T-cell (primary cell): ENCODE data around the gene METTL16. TPM values are rescaled to one million over a fixed set of nuclear protein-coding genes. Genes with fewer than 3 reads are reported as not detected.

ENCODE experiments used
- ATAC-seq, 4 experiments: fragments of 200-7000 bp in 3 of 4; fragments of 150-1000 bp in 1 of 4; cut with Tn5 transposase; replicated peaks in 1 of 4; 1 replicate in 3 of 4; 2 replicates in 1 of 4; pipeline ENCODE4 v1.10.0; 2021; ENCODE audit warnings: moderate library complexity in 3 of 4, mild to moderate bottlenecking in 2 of 4, moderate number of reproducible peaks in 1 of 4
- CTCF ChIA-PET, 2 donors: fragments of 300-600 bp; sonication (Branson Sonifier 250); formaldehyde crosslinking; loops; one replicate each; lab custom pipeline; 2022; ENCODE audit warnings: antibody characterized with exemption in 2 of 2; lab: Charles Lee
- POLR2A ChIA-PET, 2 donors: fragments of 300-600 bp; sonication (Branson Sonifier 250); formaldehyde crosslinking; loops; one replicate each; lab custom pipeline; 2022; ENCODE audit warnings: antibody characterized with exemption in 2 of 2; lab: Charles Lee
- DNase-seq, 35 experiments: peaks; one replicate each; pipeline versions ENCODE4 v3.0.0 to v3.0.0-alpha.2; 2013 to 2023
- H3K27ac ChIP-seq: one replicate; pipeline ENCODE4 v1.5.1; 2013; ENCODE audit warnings: low read length
- H3K27me3 ChIP-seq, 2 experiments: replicated peaks in 1 of 2; 1 replicate in 1 of 2; 2 replicates in 1 of 2; pipeline versions ENCODE4 v1.6.1 to v1.7.0; 2013; ENCODE audit warnings: low read length in 1 of 2, mixed read lengths in 1 of 2; ENCODE audit not compliant: control insufficient read depth in 2 of 2, insufficient read depth in 2 of 2; ENCODE audit errors: extremely low read depth in 1 of 2
- H3K36me3 ChIP-seq, 2 donors: 1 replicate in 1 of 2; 2 replicates in 1 of 2; pipeline versions ENCODE4 v1.6.1 to v1.7.0; 2013; ENCODE audit warnings: low read length in 1 of 2; ENCODE audit not compliant: control insufficient read depth in 2 of 2, insufficient read depth in 1 of 2; ENCODE audit errors: extremely low read depth in 1 of 2
- H3K4me1 ChIP-seq, 2 experiments: 1 replicate in 1 of 2; 2 replicates in 1 of 2; pipeline versions ENCODE4 v1.6.1 to v1.7.0; 2013; ENCODE audit warnings: low read length in 2 of 2, mixed read lengths in 1 of 2; ENCODE audit not compliant: insufficient read depth in 2 of 2, control insufficient read depth in 1 of 2; ENCODE audit errors: extremely low read depth in 1 of 2
- H3K4me3 ChIP-seq, 2 donors: 1 replicate in 1 of 2; 2 replicates in 1 of 2; pipeline versions ENCODE4 v1.5.1 to v1.7.0; 2013; ENCODE audit warnings: mild to moderate bottlenecking in 2 of 2, low read length in 1 of 2, moderate library complexity in 1 of 2; ENCODE audit not compliant: control insufficient read depth in 1 of 2; ENCODE audit errors: extremely low read depth in 1 of 2
- H3K9me3 ChIP-seq: 2 replicates; pipeline ENCODE4 v1.7.0; 2013
- H3K27ac Mint-ChIP-seq, 2 donors: one replicate each; pipeline ENCODE4 v1.8.0; 2020 to 2021; ENCODE audit warnings: mild to moderate bottlenecking in 2 of 2, mixed read lengths in 2 of 2
- H3K27me3 Mint-ChIP-seq, 2 donors: one replicate each; pipeline ENCODE4 v1.8.0; 2021 to 2022; ENCODE audit warnings: mixed read lengths in 2 of 2
- H3K36me3 Mint-ChIP-seq: one replicate; pipeline ENCODE4 v1.8.0; 2021; ENCODE audit warnings: mixed read lengths
- H3K4me1 Mint-ChIP-seq, 3 donors: one replicate each; pipeline ENCODE4 v1.8.0; 2020 to 2022; ENCODE audit warnings: mixed read lengths in 3 of 3, mild to moderate bottlenecking in 1 of 3
- H3K4me3 Mint-ChIP-seq, 3 donors: one replicate each; pipeline ENCODE4 v1.8.0; 2020 to 2022; ENCODE audit warnings: mild to moderate bottlenecking in 3 of 3, mixed read lengths in 3 of 3, moderate library complexity in 3 of 3
- H3K9me3 Mint-ChIP-seq, 3 donors: one replicate each; pipeline ENCODE4 v1.8.0; 2020 to 2022; ENCODE audit warnings: mixed read lengths in 3 of 3
- WGBS: methylation state at CpG from one replicate; pipeline ENCODE4 v1.1.5; 2013; ENCODE audit warnings: missing lambda C conversion rate; ENCODE audit not compliant: insufficient coverage; 5-methylcytosine and 5-hydroxymethylcytosine counted together
- total RNA-seq, 35 experiments: library from RNA in 6 of 35; stranded (reverse) in 6 of 35; fragments of 120-200 nt in 1 of 35; gene quantifications; one replicate each; pipeline versions ENCODE4 v1.2.1 to v1.2.4 and lab custom pipeline; 2013 to 2026

The METTL16 gene
- total RNA-seq, 5 donors from 2014 or later (not counting 1 experiment from before 2014, with no cell fraction given), result 43.0 to 51.1 (median 43.2) TPM

DNA sequence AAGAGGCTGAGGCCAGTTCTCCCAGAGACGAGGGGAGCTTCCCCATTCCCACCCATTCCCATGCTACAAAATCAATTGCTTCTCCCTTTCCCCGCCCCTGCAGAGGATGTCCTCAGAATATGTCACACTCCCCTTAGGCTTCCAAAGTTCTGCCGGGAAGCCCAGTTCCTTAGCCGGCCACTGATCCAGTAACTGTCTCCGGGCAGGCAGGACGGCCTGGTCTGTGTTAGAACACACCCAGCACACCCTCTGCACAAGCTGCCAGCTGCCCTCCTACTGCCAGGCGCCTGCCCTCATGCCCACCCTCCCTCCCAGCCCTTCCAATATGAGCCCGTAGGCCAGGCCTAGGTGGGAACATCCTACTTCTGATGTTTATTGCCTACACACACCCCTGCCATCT lies 143.3 kb downstream of the METTL16 start:
- POLR2A ChIA-PET, result interaction anchor here in 1 of 2 donors (0.6 kb wide), 1 partner anchor 406 kb away, joined by 3 read pairs; no protein-coding TSS in a partner anchor
- H3K36me3 ChIP-seq, result peaks cover 28 to 40% of the 10 kb centered on the region in 2 donors
- CTCF ChIA-PET, result no interaction called here
- no peak overlapping the region for H3K27ac Mint-ChIP-seq
- WGBS, result 100% methylated on average over 4 of the region's 8 CpGs
- H3K27me3 Mint-ChIP-seq, result no peaks in the 10 kb centered on the region
- no peaks in the 10 kb centered on the region for H3K9me3 Mint-ChIP-seq
- H3K4me1 ChIP-seq, result no peaks in the 10 kb centered on the region
- peaks cover 13% of the 10 kb centered on the region for H3K36me3 Mint-ChIP-seq
- no peaks in the 10 kb centered on the region for H3K27me3 ChIP-seq
- H3K4me3 ChIP-seq, result no peak overlapping the region
- DNase-seq (no peak), ATAC-seq (no peak)
- H3K4me1 Mint-ChIP-seq, result no peaks in the 10 kb centered on the region
- H3K27ac ChIP-seq, result no peak overlapping the region
- H3K9me3 ChIP-seq, result no peaks in the 10 kb centered on the region
- H3K4me3 Mint-ChIP-seq, result no peak overlapping the region

DNA sequence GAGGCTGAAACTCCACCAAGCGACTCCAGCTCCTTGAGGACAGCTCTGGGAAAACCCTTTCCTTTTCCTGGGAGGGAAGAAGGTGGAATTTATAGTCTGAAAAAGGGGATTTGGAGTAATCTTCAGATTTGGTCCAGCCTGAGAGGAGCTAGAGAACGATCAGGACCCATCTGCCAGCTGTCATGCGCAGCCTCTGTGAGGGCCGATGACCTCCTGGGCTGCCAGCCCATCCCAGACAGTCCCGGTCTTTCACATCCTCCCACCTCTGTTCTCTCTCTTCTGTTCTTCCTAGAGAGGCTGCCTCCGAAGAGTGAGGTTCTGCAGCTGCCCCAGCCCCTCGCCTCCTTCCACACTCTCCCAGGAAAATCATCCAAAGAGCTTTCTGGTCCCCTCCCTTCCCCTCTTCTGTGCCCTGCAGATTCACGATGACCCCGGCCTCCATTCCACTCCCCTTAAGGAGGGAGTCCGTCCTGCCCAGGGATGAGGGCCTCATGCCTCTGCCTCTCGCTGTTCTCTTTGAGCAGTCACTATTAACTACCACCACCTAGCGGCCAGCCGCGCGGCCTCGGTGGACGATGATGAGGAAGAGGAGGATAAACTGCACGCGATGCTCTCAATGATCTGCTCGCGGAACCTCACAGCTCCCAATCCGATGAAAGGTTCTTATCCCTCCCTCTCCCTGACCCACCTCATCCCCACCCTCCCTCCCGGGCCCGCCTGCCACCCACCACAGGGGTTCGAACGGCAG lies 144.8 kb downstream of the METTL16 start:
- CTCF ChIA-PET, result no interaction called here
- WGBS, result 90% methylated on average over 7 of the region's 26 CpGs
- Mint-ChIP-seq H3K36me3 (peaks cover 10% of the 10 kb centered on the region), H3K4me1 (no peaks in the 10 kb centered on the region), H3K4me3 (no peak overlapping the region), H3K27ac (no peak overlapping the region), H3K9me3 (no peaks in the 10 kb centered on the region), H3K27me3 (no peaks in the 10 kb centered on the region)
- no peak for ATAC-seq
- Histone ChIP-seq H3K4me3 (no peak overlapping the region), H3K36me3 (peaks cover 28 to 45% of the 10 kb centered on the region in 2 donors), H3K27me3 (no peaks in the 10 kb centered on the region), H3K9me3 (no peaks in the 10 kb centered on the region), H3K4me1 (no peaks in the 10 kb centered on the region), H3K27ac (no peak overlapping the region)
- POLR2A ChIA-PET, result interaction anchor here in 1 of 2 donors (0.6 kb wide), 1 partner anchor 294 kb away, joined by 7 read pairs; no protein-coding TSS in a partner anchor
- DNase-seq, result no peak

Other genes starting within 250 kb of the METTL16 start
- 10 to 100 TPM; 42.7 to 55.4 (median 45.9) TPM for gene SMG6, start 208.1 kb downstream of the METTL16 start, total RNA-seq
- gene SRR, start 207.9 kb downstream of the METTL16 start, total RNA-seq, result 1 to 10 TPM; 3.5 to 8.8 (median 5.2) TPM
- gene TSR1, start 175.4 kb downstream of the METTL16 start, total RNA-seq, result 10 to 100 TPM; 27.8 to 33.7 (median 28.8) TPM
- gene SGSM2, start 174.4 kb downstream of the METTL16 start, total RNA-seq, result 100 to 1,000 TPM; 124 to 172 (median 160) TPM
- 10 to 100 TPM; 43.0 to 97.8 (median 58.2) TPM for gene MNT, start 110.8 kb downstream of the METTL16 start, total RNA-seq
- 100 to 1,000 TPM; 113 to 133 (median 122) TPM for gene PAFAH1B1, start 81.8 kb upstream of the METTL16 start, total RNA-seq
- gene CLUH, start 199.9 kb upstream of the METTL16 start, total RNA-seq, result 10 to 100 TPM; 40.0 to 73.3 (median 67.2) TPM
- under 1 TPM in 4 of 5 donors, not detected in 1; 0.13 to 0.53 (median 0.27) TPM for gene CCDC92B, start 237.8 kb upstream of the METTL16 start, total RNA-seq